GM23338 (cell line): ENCODE results near the gene SLC7A10. TPM values are rescaled to one million over a fixed set of nuclear protein-coding genes. Genes with fewer than 3 reads are reported as not detected.

ENCODE experiments used
- ATAC-seq: fragments of 200-7000 bp; cut with Tn5 transposase; 3 replicates; pipeline ENCODE4 v1.9.1; 2020
- DNase-seq: peaks from one replicate; pipeline ENCODE4 v3.0.0-alpha.2; 2015; ENCODE audit warnings: low spot score
- H2AFZ ChIP-seq: fragments of 200-600 bp; sonication (generic); 2 replicates; pipeline ENCODE4 v1.8.0; 2016; ENCODE audit warnings: antibody characterized with exemption, mild to moderate bottlenecking, moderate library complexity
- H3F3A ChIP-seq: fragments of 200-600 bp; sonication (generic); replicated peaks from 2 replicates; pipeline ENCODE4 v1.8.0; 2017; ENCODE audit warnings: antibody characterized with exemption, mixed run types, low read depth
- H3K27ac ChIP-seq: fragments of 200-600 bp; sonication (generic); 2 replicates; pipeline ENCODE4 v1.6.1; 2016; ENCODE audit warnings: low read depth
- H3K27me3 ChIP-seq: fragments of 200-600 bp; sonication (generic); 2 replicates; pipeline ENCODE4 v1.8.0; 2016; ENCODE audit warnings: mild to moderate bottlenecking, mixed run types, moderate library complexity; ENCODE audit not compliant: insufficient read depth
- H3K36me3 ChIP-seq: fragments of 200-600 bp; sonication (generic); 2 replicates; pipeline ENCODE4 v1.8.0; 2016; ENCODE audit warnings: mild to moderate bottlenecking; ENCODE audit not compliant: insufficient read depth
- H3K4me1 ChIP-seq: fragments of 200-600 bp; sonication (generic); 2 replicates; pipeline ENCODE4 v1.8.0; 2016; ENCODE audit warnings: mild to moderate bottlenecking, moderate library complexity; ENCODE audit not compliant: insufficient read depth
- H3K4me2 ChIP-seq: fragments of 200-600 bp; sonication (generic); 2 replicates; pipeline ENCODE4 v1.7.1; 2017; ENCODE audit warnings: mixed run types
- H3K4me3 ChIP-seq: fragments of 200-600 bp; sonication (generic); 2 replicates; pipeline ENCODE4 v1.6.1; 2016; ENCODE audit warnings: mixed run types
- H3K79me2 ChIP-seq: fragments of 200-600 bp; sonication (generic); replicated peaks from 2 replicates; pipeline ENCODE4 v1.8.0; 2017; ENCODE audit warnings: mild to moderate bottlenecking; ENCODE audit not compliant: insufficient read depth
- H3K9me2 ChIP-seq: fragments of 200-600 bp; sonication (generic); 2 replicates; pipeline ENCODE4 v1.8.0; 2017; ENCODE audit not compliant: insufficient read depth
- H4K20me1 ChIP-seq: fragments of 200-600 bp; sonication (generic); replicated peaks from 2 replicates; pipeline ENCODE4 v1.8.0; 2017; ENCODE audit warnings: mild to moderate bottlenecking; ENCODE audit not compliant: insufficient read depth
- H3K27ac Mint-ChIP-seq: 2 replicates; pipeline ENCODE4 v1.8.0; 2020; ENCODE audit warnings: inconsistent platforms, mild to moderate bottlenecking, moderate library complexity, mixed read lengths
- H3K27me3 Mint-ChIP-seq: 3 replicates; pipeline ENCODE4 v1.8.0; 2022; ENCODE audit warnings: low read depth, mild to moderate bottlenecking, moderate library complexity, mixed read lengths, inconsistent platforms; ENCODE audit not compliant: insufficient read depth, poor library complexity
- H3K36me3 Mint-ChIP-seq: 3 replicates; pipeline ENCODE4 v1.8.0; 2021; ENCODE audit warnings: low read depth, mild to moderate bottlenecking, inconsistent platforms, moderate library complexity, mixed read lengths
- H3K4me1 Mint-ChIP-seq: 3 replicates; pipeline ENCODE4 v1.8.0; 2020; ENCODE audit warnings: mild to moderate bottlenecking, inconsistent platforms, mixed read lengths
- H3K4me3 Mint-ChIP-seq: 3 replicates; pipeline ENCODE4 v1.8.0; 2021; ENCODE audit warnings: moderate library complexity, mild to moderate bottlenecking, inconsistent platforms, mixed read lengths
- H3K9me3 Mint-ChIP-seq: 3 replicates; pipeline ENCODE4 v1.8.0; 2020; ENCODE audit warnings: moderate library complexity, mild to moderate bottlenecking, inconsistent platforms, mixed read lengths
- CREB1 ChIP-seq: fragments of 250-450 bp; sonication (Bioruptor Pico); IDR thresholded peaks from 2 replicates; pipeline ENCODE4 v1.5.0; 2020; ENCODE audit warnings: low read depth, mild to moderate bottlenecking, moderate library complexity
- CTCF ChIP-seq, 2 experiments: fragments of 200-600 bp in 1 of 2; sonication (generic) in 1 of 2; conservative IDR thresholded peaks; 2 replicates each; pipeline versions ENCODE4 v1.5.1 to v1.6.1; 2016 to 2017; ENCODE audit warnings: antibody characterized with exemption in 2 of 2, low read depth in 2 of 2, mild to moderate bottlenecking in 2 of 2, moderate library complexity in 1 of 2
- ETS1 ChIP-seq: IDR thresholded peaks from 2 replicates; pipeline ENCODE4 v1.6.1; 2016; ENCODE audit warnings: antibody characterized with exemption
- EZH2 ChIP-seq: fragments of 200-600 bp; sonication (generic); IDR thresholded peaks from one replicate; pipeline ENCODE4 v1.8.0; 2017; ENCODE audit warnings: antibody characterized with exemption, mild to moderate bottlenecking, low read depth; ENCODE audit not compliant: unreplicated experiment
- EZH2phosphoT487 ChIP-seq: fragments of 200-600 bp; sonication (generic); IDR thresholded peaks from one replicate; pipeline ENCODE4 v1.8.1; 2018; ENCODE audit warnings: antibody characterized with exemption; ENCODE audit not compliant: unreplicated experiment
- JUNB ChIP-seq: IDR thresholded peaks from one replicate; pipeline ENCODE4 v1.6.1; 2016; ENCODE audit warnings: antibody characterized with exemption; ENCODE audit not compliant: unreplicated experiment
- NANOG ChIP-seq: IDR thresholded peaks from 2 replicates; pipeline ENCODE4 v1.6.1; 2016; ENCODE audit warnings: antibody characterized with exemption, borderline replicate concordance
- POLR2AphosphoS5 ChIP-seq: IDR thresholded peaks from 2 replicates; pipeline ENCODE4 v1.6.1; 2016; ENCODE audit warnings: antibody characterized with exemption, low read depth
- REST ChIP-seq: IDR thresholded peaks from one replicate; pipeline ENCODE4 v1.6.1; 2018; ENCODE audit warnings: antibody characterized with exemption; ENCODE audit not compliant: unreplicated experiment
- STAT1 ChIP-seq: IDR thresholded peaks from one replicate; pipeline ENCODE4 v1.6.1; 2016; ENCODE audit warnings: antibody characterized with exemption; ENCODE audit not compliant: unreplicated experiment
- ZNF114 ChIP-seq: fragments of 250-450 bp; sonication (Bioruptor Pico); IDR thresholded peaks from 2 replicates; pipeline ENCODE4 v1.5.0; 2020; ENCODE audit warnings: mild to moderate bottlenecking, moderate library complexity
- ZNF331 ChIP-seq: fragments of 250-450 bp; sonication (Bioruptor Pico); IDR thresholded peaks from 2 replicates; pipeline ENCODE4 v1.5.0; 2020; ENCODE audit warnings: low read depth, mild to moderate bottlenecking, moderate library complexity
- polyA plus RNA-seq: library from polyadenylated mRNA; unstranded; fragments of >200 nt; fragmentation: Nextera tagmentation; extraction: Ambion mirVana; gene quantifications from 2 replicates; pipeline ENCODE4 v1.2.1, GENCODE V29; 2016
- total RNA-seq: library from RNA; depleted of rRNA; stranded (reverse); fragments of >200 nt; shearing (Covaris generic); gene quantifications from 2 replicates; pipeline ENCODE4 v1.2.3, GENCODE V29; 2014
- TF ChIP-seq, protein P1 (sequence below): fragments of 250-450 bp; sonication (Bioruptor Pico); IDR thresholded peaks from 2 replicates; pipeline ENCODE4 v1.5.0; 2020; ENCODE audit warnings: mild to moderate bottlenecking, moderate library complexity

The SLC7A10 gene
- total and polyA plus RNA-seq, 2 experiments from 2014 or later = 3.3 to 6.3 TPM

DNA sequence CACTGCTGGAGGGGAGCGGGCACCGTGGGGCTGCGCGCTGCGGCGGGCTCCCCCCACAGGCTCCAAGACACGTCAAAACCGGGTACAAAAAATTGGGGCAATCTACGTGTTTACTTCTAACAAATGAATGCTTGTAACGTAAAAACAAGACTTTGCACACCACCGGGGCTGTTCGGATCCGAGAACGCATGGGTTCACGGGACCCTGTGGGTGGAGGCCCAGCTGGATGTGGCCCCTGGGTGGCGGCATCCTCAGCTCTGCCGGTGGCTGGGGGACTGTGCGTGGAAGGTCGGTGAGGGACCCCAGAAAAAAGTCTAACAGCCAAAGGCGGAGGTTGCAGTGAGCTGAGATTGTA, 10.3 kb upstream of the SLC7A10 start:
- Mint-ChIP-seq H3K27ac (no peak overlapping the region), H3K4me1 (0 out of 3 replicates have a peak, but pooled peaks cover 2% of the 10 kb centered on the region), H3K4me3 (no peak overlapping the region), H3K36me3 (no peaks in the 10 kb centered on the region; the same call in 2 of the 3 replicates), H3K9me3 (no peaks in the 10 kb centered on the region), H3K27me3 (peaks cover 3% of the 10 kb centered on the region)
- ATAC-seq = no peak
- Histone ChIP-seq H3K9me2 (no peaks in the 10 kb centered on the region), H3K4me2 (no peak overlapping the region), H2AFZ (no peak overlapping the region), H3K27me3 (no peaks in the 10 kb centered on the region), H3K36me3 (no peaks in the 10 kb centered on the region), H4K20me1 (no peaks in the 10 kb centered on the region), H3K4me1 (no peaks in the 10 kb centered on the region), H3K4me3 (no peak overlapping the region), H3F3A (no peaks in the 10 kb centered on the region), H3K27ac (no peak overlapping the region), H3K79me2 (no peaks in the 10 kb centered on the region)
- no peak for TF ChIP-seq ZNF331 (CRISPR knock-in tag)
- TF ChIP-seq JUNB = no peak
- TF ChIP-seq, protein P1, sequence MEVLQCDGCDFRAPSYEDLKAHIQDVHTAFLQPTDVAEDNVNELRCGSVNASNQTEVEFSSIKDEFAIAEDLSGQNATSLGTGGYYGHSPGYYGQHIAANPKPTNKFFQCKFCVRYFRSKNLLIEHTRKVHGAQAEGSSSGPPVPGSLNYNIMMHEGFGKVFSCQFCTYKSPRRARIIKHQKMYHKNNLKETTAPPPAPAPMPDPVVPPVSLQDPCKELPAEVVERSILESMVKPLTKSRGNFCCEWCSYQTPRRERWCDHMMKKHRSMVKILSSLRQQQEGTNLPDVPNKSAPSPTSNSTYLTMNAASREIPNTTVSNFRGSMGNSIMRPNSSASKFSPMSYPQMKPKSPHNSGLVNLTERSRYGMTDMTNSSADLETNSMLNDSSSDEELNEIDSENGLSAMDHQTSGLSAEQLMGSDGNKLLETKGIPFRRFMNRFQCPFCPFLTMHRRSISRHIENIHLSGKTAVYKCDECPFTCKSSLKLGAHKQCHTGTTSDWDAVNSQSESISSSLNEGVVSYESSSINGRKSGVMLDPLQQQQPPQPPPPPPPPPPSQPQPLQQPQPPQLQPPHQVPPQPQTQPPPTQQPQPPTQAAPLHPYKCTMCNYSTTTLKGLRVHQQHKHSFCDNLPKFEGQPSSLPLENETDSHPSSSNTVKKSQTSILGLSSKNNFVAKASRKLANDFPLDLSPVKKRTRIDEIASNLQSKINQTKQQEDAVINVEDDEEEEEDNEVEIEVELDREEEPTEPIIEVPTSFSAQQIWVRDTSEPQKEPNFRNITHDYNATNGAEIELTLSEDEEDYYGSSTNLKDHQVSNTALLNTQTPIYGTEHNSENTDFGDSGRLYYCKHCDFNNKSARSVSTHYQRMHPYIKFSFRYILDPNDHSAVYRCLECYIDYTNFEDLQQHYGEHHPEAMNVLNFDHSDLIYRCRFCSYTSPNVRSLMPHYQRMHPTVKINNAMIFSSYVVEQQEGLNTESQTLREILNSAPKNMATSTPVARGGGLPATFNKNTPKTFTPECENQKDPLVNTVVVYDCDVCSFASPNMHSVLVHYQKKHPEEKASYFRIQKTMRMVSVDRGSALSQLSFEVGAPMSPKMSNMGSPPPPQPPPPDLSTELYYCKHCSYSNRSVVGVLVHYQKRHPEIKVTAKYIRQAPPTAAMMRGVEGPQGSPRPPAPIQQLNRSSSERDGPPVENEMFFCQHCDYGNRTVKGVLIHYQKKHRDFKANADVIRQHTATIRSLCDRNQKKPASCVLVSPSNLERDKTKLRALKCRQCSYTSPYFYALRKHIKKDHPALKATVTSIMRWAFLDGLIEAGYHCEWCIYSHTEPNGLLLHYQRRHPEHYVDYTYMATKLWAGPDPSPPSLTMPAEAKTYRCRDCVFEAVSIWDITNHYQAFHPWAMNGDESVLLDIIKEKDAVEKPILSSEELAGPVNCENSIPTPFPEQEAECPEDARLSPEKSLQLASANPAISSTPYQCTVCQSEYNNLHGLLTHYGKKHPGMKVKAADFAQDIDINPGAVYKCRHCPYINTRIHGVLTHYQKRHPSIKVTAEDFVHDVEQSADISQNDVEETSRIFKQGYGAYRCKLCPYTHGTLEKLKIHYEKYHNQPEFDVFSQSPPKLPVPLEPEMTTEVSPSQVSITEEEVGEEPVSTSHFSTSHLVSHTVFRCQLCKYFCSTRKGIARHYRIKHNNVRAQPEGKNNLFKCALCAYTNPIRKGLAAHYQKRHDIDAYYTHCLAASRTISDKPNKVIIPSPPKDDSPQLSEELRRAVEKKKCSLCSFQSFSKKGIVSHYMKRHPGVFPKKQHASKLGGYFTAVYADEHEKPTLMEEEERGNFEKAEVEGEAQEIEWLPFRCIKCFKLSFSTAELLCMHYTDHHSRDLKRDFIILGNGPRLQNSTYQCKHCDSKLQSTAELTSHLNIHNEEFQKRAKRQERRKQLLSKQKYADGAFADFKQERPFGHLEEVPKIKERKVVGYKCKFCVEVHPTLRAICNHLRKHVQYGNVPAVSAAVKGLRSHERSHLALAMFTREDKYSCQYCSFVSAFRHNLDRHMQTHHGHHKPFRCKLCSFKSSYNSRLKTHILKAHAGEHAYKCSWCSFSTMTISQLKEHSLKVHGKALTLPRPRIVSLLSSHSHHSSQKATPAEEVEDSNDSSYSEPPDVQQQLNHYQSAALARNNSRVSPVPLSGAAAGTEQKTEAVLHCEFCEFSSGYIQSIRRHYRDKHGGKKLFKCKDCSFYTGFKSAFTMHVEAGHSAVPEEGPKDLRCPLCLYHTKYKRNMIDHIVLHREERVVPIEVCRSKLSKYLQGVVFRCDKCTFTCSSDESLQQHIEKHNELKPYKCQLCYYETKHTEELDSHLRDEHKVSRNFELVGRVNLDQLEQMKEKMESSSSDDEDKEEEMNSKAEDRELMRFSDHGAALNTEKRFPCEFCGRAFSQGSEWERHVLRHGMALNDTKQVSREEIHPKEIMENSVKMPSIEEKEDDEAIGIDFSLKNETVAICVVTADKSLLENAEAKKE = no peak
- TF ChIP-seq CTCF (conservative IDR thresholded peaks at IDR 0.05; ENCODE audit: low read depth in 2 of 2) = no peak
- no peak for TF ChIP-seq ETS1
- no peak for TF ChIP-seq NANOG
- TF ChIP-seq EZH2phosphoT487 = no peak
- TF ChIP-seq REST = no peak
- TF ChIP-seq EZH2 = no peak
- TF ChIP-seq CREB1 = no peak
- TF ChIP-seq ZNF114 = no peak
- TF ChIP-seq POLR2AphosphoS5 = no peak
- no peak for TF ChIP-seq STAT1
- no peak for DNase-seq
